Measurements from ENCODE around the gene CCDC47.

GRCh38 chr17:63699638-63700527 is 73.5 kb downstream of the CCDC47 start, which contains the start of gene LIMD2:
- TF ChIP-seq, protein P1, sequence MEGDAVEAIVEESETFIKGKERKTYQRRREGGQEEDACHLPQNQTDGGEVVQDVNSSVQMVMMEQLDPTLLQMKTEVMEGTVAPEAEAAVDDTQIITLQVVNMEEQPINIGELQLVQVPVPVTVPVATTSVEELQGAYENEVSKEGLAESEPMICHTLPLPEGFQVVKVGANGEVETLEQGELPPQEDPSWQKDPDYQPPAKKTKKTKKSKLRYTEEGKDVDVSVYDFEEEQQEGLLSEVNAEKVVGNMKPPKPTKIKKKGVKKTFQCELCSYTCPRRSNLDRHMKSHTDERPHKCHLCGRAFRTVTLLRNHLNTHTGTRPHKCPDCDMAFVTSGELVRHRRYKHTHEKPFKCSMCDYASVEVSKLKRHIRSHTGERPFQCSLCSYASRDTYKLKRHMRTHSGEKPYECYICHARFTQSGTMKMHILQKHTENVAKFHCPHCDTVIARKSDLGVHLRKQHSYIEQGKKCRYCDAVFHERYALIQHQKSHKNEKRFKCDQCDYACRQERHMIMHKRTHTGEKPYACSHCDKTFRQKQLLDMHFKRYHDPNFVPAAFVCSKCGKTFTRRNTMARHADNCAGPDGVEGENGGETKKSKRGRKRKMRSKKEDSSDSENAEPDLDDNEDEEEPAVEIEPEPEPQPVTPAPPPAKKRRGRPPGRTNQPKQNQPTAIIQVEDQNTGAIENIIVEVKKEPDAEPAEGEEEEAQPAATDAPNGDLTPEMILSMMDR (IDR thresholded peaks at IDR 0.05; ENCODE audit: low read depth, low read length, poor library complexity, severe bottlenecking), result no peak
- no peak for TF ChIP-seq EZH2phosphoT487 (IDR thresholded peaks at IDR 0.05; ENCODE audit: borderline replicate concordance, low read length)

Data from DOHH2 (cell line).